Prostate gland (tissue), 2 donors: ENCODE data around the gene RBM5.

Experiments
- POLR2A ChIP-seq: fragments of 450-650 bp; IDR thresholded peaks from one replicate; pipeline ENCODE4 v1.6.1; 2016; ENCODE audit warnings: antibody characterized with exemption, mild to moderate bottlenecking
- POLR2AphosphoS5 ChIP-seq: sonication (generic); formaldehyde crosslinking; IDR thresholded peaks from one replicate; pipeline ENCODE4 v1.6.1; 2017; ENCODE audit warnings: antibody characterized with exemption
- TF ChIP-seq, protein P1 (sequence below), 4 experiments: fragments of 200-600 bp in 2 of 4; fragments of 450-650 bp in 2 of 4; sonication (generic) in 2 of 4; IDR thresholded peaks; 1 replicate in 3 of 4; 2 replicates in 1 of 4; pipeline ENCODE4 v1.5.1; 2016 to 2019; ENCODE audit warnings: antibody characterized with exemption in 4 of 4, mild to moderate bottlenecking in 2 of 4, moderate library complexity in 2 of 4

GRCh38 chr3:50095352-50095998, 6.8 kb downstream of the RBM5 start:
- TF ChIP-seq, protein P1, sequence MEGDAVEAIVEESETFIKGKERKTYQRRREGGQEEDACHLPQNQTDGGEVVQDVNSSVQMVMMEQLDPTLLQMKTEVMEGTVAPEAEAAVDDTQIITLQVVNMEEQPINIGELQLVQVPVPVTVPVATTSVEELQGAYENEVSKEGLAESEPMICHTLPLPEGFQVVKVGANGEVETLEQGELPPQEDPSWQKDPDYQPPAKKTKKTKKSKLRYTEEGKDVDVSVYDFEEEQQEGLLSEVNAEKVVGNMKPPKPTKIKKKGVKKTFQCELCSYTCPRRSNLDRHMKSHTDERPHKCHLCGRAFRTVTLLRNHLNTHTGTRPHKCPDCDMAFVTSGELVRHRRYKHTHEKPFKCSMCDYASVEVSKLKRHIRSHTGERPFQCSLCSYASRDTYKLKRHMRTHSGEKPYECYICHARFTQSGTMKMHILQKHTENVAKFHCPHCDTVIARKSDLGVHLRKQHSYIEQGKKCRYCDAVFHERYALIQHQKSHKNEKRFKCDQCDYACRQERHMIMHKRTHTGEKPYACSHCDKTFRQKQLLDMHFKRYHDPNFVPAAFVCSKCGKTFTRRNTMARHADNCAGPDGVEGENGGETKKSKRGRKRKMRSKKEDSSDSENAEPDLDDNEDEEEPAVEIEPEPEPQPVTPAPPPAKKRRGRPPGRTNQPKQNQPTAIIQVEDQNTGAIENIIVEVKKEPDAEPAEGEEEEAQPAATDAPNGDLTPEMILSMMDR (IDR thresholded peaks at IDR 0.05): no peak
- TF ChIP-seq POLR2A: no peak
- no peak for TF ChIP-seq POLR2AphosphoS5
